ENCODE data around the gene GABBR2. TPM values are rescaled to one million over a fixed set of nuclear protein-coding genes. Genes with fewer than 3 reads are reported as not detected.

The GABBR2 gene
- total and polyA plus RNA-seq, 2 donors (not counting 1 experiment from before 2014, with no cell fraction given) = 0.03 TPM; not detected in 1

- DNase-seq (no peak), ATAC-seq (ENCODE audit: low read depth) (no peak)
- Histone ChIP-seq H3K4me3 (ENCODE audit: control extremely low read depth in 1 of 5, extremely low read depth in 1 of 5, insufficient read depth in 1 of 5, low read depth in 2 of 5, low read length in 4 of 5) (no peak overlapping the region), H3K9me3 (ENCODE audit: control extremely low read depth in 1 of 3, control insufficient read depth in 2 of 3, insufficient read depth in 1 of 3, low read length in 2 of 3) (no peaks in the 10 kb centered on the region), H3K79me2 (ENCODE audit: control insufficient read depth, insufficient read depth, low read length) (no peaks in the 10 kb centered on the region), H3K4me1 (ENCODE audit: control insufficient read depth in 2 of 2, insufficient read depth in 2 of 2, low read length in 2 of 2) (peaks cover 6 to 8% of the 10 kb centered on the region in 2 donors), H2AFZ (ENCODE audit: insufficient read depth, low read depth, low read length, poor library complexity, severe bottlenecking) (no peak overlapping the region), H3K27ac (ENCODE audit: low read length in 2 of 2) (no peak overlapping the region), H3K27me3 (replicated peaks in 1 of 4; ENCODE audit: control extremely low read depth in 1 of 4, control insufficient read depth in 3 of 4, insufficient read depth in 4 of 4, low read length in 3 of 4) (peaks cover 0 to 3% (median under 1%) of the 10 kb centered on the region in 4 experiments), H3K9ac (ENCODE audit: low read length) (no peak overlapping the region), H4K20me1 (ENCODE audit: control insufficient read depth, insufficient read depth, low read length, poor library complexity, severe bottlenecking) (no peaks in the 10 kb centered on the region), H3K4me2 (replicated peaks; ENCODE audit: low read depth, low read length, poor library complexity, severe bottlenecking) (no peak overlapping the region), H3K36me3 (replicated peaks in 1 of 2; ENCODE audit: control extremely low read depth in 1 of 2, control insufficient read depth in 1 of 2, extremely low read depth in 1 of 2, insufficient read depth in 2 of 2, low read length in 1 of 2) (no peaks in the 10 kb centered on the region)
- Mint-ChIP-seq H3K27me3 (peaks cover 45% of the 10 kb centered on the region), H3K9me3 (ENCODE audit: insufficient read depth) (no peaks in the 10 kb centered on the region), H3K4me3 (no peak overlapping the region), H3K4me1 (peaks cover 13% of the 10 kb centered on the region), H3K27ac (no peak overlapping the region)
- POLR2A ChIA-PET = no interaction called here
- TF ChIP-seq CTCF (IDR thresholded peaks at IDR 0.05) (no peak), EZH2 (IDR thresholded peaks at IDR 0.05; ENCODE audit: borderline replicate concordance, insufficient read depth, low read depth, low read length, poor library complexity, severe bottlenecking) (no peak)
- CTCF ChIA-PET = no interaction called here
- intact Hi-C loops (cut with micrococcal nuclease) = no loop called here
- 98% methylated on average over 3 of the region's 3 CpGs for WGBS (ENCODE audit: insufficient coverage)
These were observed 131.3 kb downstream of the GABBR2 start for GRCh38 chr9:98577446-98577845.

GRCh38 chr9:98576859-98577258 is 131.9 kb downstream of the GABBR2 start:
- Histone ChIP-seq H4K20me1 (ENCODE audit: control insufficient read depth, insufficient read depth, low read length, poor library complexity, severe bottlenecking) (no peaks in the 10 kb centered on the region), H3K4me3 (ENCODE audit: control extremely low read depth in 1 of 5, extremely low read depth in 1 of 5, insufficient read depth in 1 of 5, low read depth in 2 of 5, low read length in 4 of 5) (no peak overlapping the region), H3K9ac (ENCODE audit: low read length) (no peak overlapping the region), H3K27me3 (replicated peaks in 1 of 4; ENCODE audit: control extremely low read depth in 1 of 4, control insufficient read depth in 3 of 4, insufficient read depth in 4 of 4, low read length in 3 of 4) (peaks cover 0 to 2% (median 0%) of the 10 kb centered on the region in 4 experiments), H2AFZ (ENCODE audit: insufficient read depth, low read depth, low read length, poor library complexity, severe bottlenecking) (no peak overlapping the region), H3K4me1 (ENCODE audit: control insufficient read depth in 2 of 2, insufficient read depth in 2 of 2, low read length in 2 of 2) (peaks cover 6 to 8% of the 10 kb centered on the region in 2 donors), H3K79me2 (ENCODE audit: control insufficient read depth, insufficient read depth, low read length) (no peaks in the 10 kb centered on the region), H3K27ac (ENCODE audit: low read length in 2 of 2) (no peak overlapping the region), H3K9me3 (ENCODE audit: control extremely low read depth in 1 of 3, control insufficient read depth in 2 of 3, insufficient read depth in 1 of 3, low read length in 2 of 3) (no peaks in the 10 kb centered on the region), H3K36me3 (replicated peaks in 1 of 2; ENCODE audit: control extremely low read depth in 1 of 2, control insufficient read depth in 1 of 2, extremely low read depth in 1 of 2, insufficient read depth in 2 of 2, low read length in 1 of 2) (no peaks in the 10 kb centered on the region), H3K4me2 (replicated peaks; ENCODE audit: low read depth, low read length, poor library complexity, severe bottlenecking) (no peak overlapping the region)
- POLR2A ChIA-PET = no interaction called here
- intact Hi-C loops (cut with micrococcal nuclease) = no loop called here
- Mint-ChIP-seq H3K4me3 (no peak overlapping the region), H3K4me1 (peaks cover 13% of the 10 kb centered on the region), H3K27me3 (peaks cover 40% of the 10 kb centered on the region), H3K27ac (no peak overlapping the region), H3K9me3 (ENCODE audit: insufficient read depth) (no peaks in the 10 kb centered on the region)
- CTCF ChIA-PET = no interaction called here
- DNase-seq = no peak
- WGBS (ENCODE audit: insufficient coverage) = 93% methylated on average over 3 of the region's 3 CpGs
- ATAC-seq (ENCODE audit: low read depth) = no peak
- TF ChIP-seq EZH2 (IDR thresholded peaks at IDR 0.05; ENCODE audit: borderline replicate concordance, insufficient read depth, low read depth, low read length, poor library complexity, severe bottlenecking) = no peak
- no peak for TF ChIP-seq CTCF (IDR thresholded peaks at IDR 0.05)

Measured in B cell (primary cell).